ENCODE results near the gene TGFBR2.

DNA sequence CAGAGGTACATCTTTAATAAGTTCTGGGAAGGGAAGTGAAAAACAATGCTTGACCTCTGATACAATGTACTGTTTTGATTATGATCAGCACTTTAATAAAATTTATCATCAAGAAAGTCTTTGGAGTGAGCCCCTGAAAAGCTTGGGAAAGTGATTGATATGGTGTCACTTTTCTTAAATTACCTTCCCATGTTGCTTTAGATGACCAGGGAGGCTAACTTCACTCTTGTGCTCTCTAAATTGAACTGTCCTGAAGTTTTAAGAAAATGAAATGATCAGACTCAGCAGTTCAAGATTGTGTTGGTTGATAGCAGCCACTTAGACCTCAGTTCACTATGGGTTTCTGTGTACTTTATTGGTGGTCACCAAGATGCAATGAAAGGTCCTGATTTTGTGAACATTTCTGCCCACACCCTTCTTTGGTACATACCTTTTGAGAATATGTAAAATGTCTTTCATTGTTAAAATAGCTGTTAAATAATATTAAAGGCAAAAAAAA is 15.7 kb downstream of the TGFBR2 start:
- TF ChIP-seq, protein P1, sequence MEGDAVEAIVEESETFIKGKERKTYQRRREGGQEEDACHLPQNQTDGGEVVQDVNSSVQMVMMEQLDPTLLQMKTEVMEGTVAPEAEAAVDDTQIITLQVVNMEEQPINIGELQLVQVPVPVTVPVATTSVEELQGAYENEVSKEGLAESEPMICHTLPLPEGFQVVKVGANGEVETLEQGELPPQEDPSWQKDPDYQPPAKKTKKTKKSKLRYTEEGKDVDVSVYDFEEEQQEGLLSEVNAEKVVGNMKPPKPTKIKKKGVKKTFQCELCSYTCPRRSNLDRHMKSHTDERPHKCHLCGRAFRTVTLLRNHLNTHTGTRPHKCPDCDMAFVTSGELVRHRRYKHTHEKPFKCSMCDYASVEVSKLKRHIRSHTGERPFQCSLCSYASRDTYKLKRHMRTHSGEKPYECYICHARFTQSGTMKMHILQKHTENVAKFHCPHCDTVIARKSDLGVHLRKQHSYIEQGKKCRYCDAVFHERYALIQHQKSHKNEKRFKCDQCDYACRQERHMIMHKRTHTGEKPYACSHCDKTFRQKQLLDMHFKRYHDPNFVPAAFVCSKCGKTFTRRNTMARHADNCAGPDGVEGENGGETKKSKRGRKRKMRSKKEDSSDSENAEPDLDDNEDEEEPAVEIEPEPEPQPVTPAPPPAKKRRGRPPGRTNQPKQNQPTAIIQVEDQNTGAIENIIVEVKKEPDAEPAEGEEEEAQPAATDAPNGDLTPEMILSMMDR (IDR thresholded peaks at IDR 0.05): no peak
- no peak for TF ChIP-seq POLR2A (IDR thresholded peaks at IDR 0.05)

All from esophagus squamous epithelium (tissue), 4 donors.